WERI-Rb-1 (cell line): ENCODE data around the gene ZNF613.
A peak's percentile ranks its signal among the peaks of the same experiment; 100 is the strongest.

Experiments used
- DNase-seq: peaks from one replicate; pipeline ENCODE4 v3.0.0-alpha.2; 2020
- H3K27ac ChIP-seq: fragments of 250-450 bp; sonication (Bioruptor Pico); 2 replicates; pipeline ENCODE4 v1.5.1; 2020; ENCODE audit warnings: mild to moderate bottlenecking, moderate library complexity
- H3K27me3 ChIP-seq: fragments of 250-450 bp; sonication (Bioruptor Pico); 2 replicates; pipeline ENCODE4 v1.5.1; 2021; ENCODE audit warnings: mild to moderate bottlenecking, low read depth, moderate library complexity; ENCODE audit not compliant: insufficient read depth, severe bottlenecking
- H3K36me3 ChIP-seq: fragments of 250-450 bp; sonication (Bioruptor Pico); 2 replicates; pipeline ENCODE4 v1.5.1; 2020; ENCODE audit warnings: mild to moderate bottlenecking, moderate library complexity
- H3K4me3 ChIP-seq: 2 replicates; pipeline ENCODE4 v1.5.1; 2011; ENCODE audit warnings: low read depth, mild to moderate bottlenecking, control low read depth, low read length
- H3K9me3 ChIP-seq: fragments of 250-450 bp; sonication (Bioruptor Pico); 2 replicates; pipeline ENCODE4 v1.5.1; 2021; ENCODE audit warnings: mild to moderate bottlenecking, moderate library complexity; ENCODE audit not compliant: severe bottlenecking
- TF ChIP-seq, protein P1 (sequence below): IDR thresholded peaks from 2 replicates; pipeline ENCODE4 v1.5.1; 2011; ENCODE audit warnings: low read depth, mild to moderate bottlenecking, control low read depth, inconsistent platforms, low read length

Gene ZNF613

DNA sequence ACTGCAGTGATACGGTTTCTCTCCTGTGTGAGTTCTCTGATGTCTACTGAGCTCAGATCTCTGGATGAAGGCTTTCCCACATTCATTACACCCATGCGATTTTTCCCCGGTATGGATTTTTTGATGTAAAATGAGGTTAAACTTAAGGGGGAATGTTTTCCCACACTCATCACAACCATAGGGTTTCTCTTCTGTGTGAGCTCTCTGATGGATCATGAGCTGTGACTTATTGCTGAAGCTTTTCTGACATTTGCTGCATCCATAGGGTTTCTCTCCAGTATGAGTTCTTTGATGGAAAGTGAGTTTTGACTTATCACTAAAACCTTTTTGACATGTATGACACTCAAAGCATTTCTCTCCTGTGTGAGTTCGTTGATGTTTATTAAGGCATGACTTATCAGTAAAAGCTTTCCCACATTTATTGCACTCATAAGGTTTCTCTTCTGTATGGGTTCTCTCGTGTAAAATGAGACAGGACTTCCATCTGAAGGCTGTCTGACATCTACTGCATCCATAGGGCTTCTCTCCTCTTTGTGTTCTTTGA lies 11.9 kb upstream of the ZNF613 start:
- TF ChIP-seq, protein P1, sequence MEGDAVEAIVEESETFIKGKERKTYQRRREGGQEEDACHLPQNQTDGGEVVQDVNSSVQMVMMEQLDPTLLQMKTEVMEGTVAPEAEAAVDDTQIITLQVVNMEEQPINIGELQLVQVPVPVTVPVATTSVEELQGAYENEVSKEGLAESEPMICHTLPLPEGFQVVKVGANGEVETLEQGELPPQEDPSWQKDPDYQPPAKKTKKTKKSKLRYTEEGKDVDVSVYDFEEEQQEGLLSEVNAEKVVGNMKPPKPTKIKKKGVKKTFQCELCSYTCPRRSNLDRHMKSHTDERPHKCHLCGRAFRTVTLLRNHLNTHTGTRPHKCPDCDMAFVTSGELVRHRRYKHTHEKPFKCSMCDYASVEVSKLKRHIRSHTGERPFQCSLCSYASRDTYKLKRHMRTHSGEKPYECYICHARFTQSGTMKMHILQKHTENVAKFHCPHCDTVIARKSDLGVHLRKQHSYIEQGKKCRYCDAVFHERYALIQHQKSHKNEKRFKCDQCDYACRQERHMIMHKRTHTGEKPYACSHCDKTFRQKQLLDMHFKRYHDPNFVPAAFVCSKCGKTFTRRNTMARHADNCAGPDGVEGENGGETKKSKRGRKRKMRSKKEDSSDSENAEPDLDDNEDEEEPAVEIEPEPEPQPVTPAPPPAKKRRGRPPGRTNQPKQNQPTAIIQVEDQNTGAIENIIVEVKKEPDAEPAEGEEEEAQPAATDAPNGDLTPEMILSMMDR = no peak
- no peak overlapping the region for H3K4me3 ChIP-seq
- H3K36me3 ChIP-seq = no peaks in the 10 kb centered on the region
- no peaks in the 10 kb centered on the region for H3K27me3 ChIP-seq
- no peak overlapping the region for H3K27ac ChIP-seq
- DNase-seq = no peak
- peaks cover 43% of the 10 kb centered on the region for H3K9me3 ChIP-seq

DNA sequence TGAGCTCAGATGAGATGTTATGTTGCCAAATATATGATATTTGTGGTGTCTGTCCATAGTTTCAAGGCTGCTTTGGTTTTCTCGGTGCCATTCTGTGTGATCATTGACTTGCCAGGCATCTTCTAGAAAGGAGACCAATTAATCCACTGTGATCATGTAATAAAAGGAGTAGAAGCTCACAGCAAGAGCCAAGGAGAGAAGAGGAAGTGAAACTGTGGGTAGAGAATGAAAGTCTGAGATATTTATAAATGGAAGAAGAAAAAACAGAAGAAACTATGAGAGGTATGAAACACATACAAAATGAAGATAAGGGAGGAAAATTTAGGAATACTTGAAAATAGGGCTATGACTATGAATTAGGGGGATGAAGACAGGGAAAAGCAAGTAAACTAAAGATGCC lies 11.1 kb upstream of the ZNF613 start:
- Histone ChIP-seq H3K36me3 (no peaks in the 10 kb centered on the region), H3K4me3 (no peak overlapping the region), H3K27me3 (no peaks in the 10 kb centered on the region), H3K27ac (no peak overlapping the region), H3K9me3 (peaks cover 48% of the 10 kb centered on the region)
- DNase-seq = no peak
- TF ChIP-seq, protein P1 = no peak

DNA sequence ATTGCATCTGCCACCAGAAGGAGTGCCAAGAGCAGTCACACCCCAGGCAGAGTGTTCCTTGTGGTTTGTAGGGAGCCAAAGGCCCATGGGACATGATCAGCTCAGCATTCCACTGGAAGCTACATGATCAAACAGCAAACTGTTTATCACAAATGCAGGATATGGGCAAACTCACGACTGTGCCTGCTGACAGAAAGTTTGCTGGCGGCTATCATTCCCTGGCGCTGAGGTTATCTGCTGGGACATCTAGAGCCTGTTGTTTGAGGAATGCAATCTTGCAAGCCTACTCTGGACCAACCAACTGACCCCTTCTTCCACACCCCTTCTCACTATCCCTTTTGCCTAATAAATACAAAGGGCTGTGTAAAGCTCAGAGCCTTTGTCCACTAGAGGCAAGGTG lies 7.7 kb upstream of the ZNF613 start:
- Histone ChIP-seq H3K27me3 (no peaks in the 10 kb centered on the region), H3K4me3 (no peak overlapping the region), H3K9me3 (peaks cover 61% of the 10 kb centered on the region), H3K36me3 (no peaks in the 10 kb centered on the region), H3K27ac (no peak overlapping the region)
- TF ChIP-seq, protein P1 = no peak
- DNase-seq = no peak

DNA sequence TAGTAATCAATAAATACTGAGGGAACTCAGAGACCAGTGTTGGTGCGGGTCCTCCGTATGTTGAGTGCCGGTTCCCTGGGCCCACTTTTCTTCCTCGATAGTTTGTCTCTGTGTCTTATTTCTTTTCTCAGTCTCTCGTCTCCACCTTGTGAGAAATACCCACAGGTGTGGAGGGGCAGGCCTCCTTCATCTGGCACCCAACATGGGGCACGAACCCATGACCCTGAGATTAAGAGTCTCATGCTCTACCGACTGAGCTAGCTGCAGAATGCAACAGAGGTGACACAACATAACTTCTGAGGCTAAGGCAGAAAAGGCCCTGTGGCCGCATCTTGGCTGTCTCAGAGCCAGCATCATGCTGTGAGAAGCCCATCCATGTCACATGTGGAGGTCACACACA lies 5.3 kb upstream of the ZNF613 start:
- Histone ChIP-seq H3K27me3 (no peaks in the 10 kb centered on the region), H3K27ac (no peak overlapping the region), H3K36me3 (no peaks in the 10 kb centered on the region), H3K4me3 (no peak overlapping the region), H3K9me3 (peaks cover 50% of the 10 kb centered on the region)
- TF ChIP-seq, protein P1 = no peak
- no peak for DNase-seq

DNA sequence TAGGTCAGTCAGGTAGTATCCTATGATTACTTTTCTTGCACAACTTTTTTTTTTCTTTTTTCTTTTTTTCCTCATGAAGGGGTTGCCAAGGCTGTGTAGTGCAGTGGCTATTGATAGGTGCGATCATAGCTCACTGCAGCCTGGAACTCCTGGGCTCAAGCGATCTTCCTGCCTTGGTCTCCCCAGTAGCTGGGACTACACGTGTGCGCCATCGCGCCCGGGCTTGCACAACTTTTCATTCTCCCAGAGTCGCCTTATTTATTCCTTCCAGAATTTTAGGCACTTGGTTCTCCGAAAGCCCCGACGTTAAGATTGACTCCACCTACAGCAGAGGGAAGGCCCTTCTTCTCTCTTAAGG lies 867 bp upstream of the ZNF613 start:
- no peaks in the 10 kb centered on the region for H3K27me3 ChIP-seq
- no peak for DNase-seq
- TF ChIP-seq, protein P1 = no peak
- peaks cover 29% of the 10 kb centered on the region for H3K9me3 ChIP-seq
- H3K4me3 ChIP-seq = peak overlapping the region; percentile 96
- H3K27ac ChIP-seq = peak overlapping the region; percentile 95
- H3K36me3 ChIP-seq = peaks cover 19% of the 10 kb centered on the region

DNA sequence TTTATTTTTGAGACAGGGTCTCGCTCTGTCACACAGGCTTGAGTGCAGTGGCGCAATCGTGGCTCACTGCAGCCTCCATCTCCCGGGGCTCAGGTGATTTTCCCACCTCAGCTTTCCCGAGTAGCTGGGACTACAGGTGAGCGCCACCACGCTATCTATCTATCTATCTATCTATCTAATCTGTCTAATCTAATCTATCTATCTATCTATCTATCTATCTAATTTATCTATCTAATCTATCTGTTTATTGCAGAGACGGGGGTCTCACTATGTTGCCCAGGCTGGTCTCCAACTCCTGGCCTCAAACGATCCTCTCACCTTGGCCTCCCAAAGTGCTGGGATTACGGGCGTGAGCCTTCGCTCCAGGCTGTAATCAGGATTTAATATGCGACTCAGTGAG lies 587 bp downstream of the ZNF613 start:
- TF ChIP-seq, protein P1 = no peak
- Histone ChIP-seq H3K27me3 (no peaks in the 10 kb centered on the region), H3K27ac (peak overlapping the region; percentile 95), H3K9me3 (peaks cover 14% of the 10 kb centered on the region), H3K4me3 (peak overlapping the region; percentile 96), H3K36me3 (peaks cover 20% of the 10 kb centered on the region)
- DNase-seq = no peak
